SK-N-SH treated with all-trans-retinoic acid at 6 μM for 48 hours (cell line): ENCODE data around the gene FOLR1.

ENCODE experiments used
- ARNTL ChIP-seq: fragments of 450-650 bp; formaldehyde crosslinking; IDR thresholded peaks from 2 replicates; pipeline ENCODE4 v1.5.0; 2020; ENCODE audit warnings: low read depth, mild to moderate bottlenecking, moderate library complexity, borderline replicate concordance
- BACH2 ChIP-seq: fragments of 250-450 bp; sonication (Bioruptor Pico); IDR thresholded peaks from 2 replicates; pipeline ENCODE4 v1.9.0; 2021; ENCODE audit warnings: mild to moderate bottlenecking, borderline replicate concordance
- CSDC2 ChIP-seq: fragments of 250-450 bp; sonication (Bioruptor Pico); IDR thresholded peaks from 2 replicates; pipeline ENCODE4 v1.5.0; 2020; ENCODE audit warnings: mild to moderate bottlenecking, moderate library complexity
- CSRNP3 ChIP-seq: fragments of 250-450 bp; sonication (Bioruptor Pico); IDR thresholded peaks from 2 replicates; pipeline ENCODE4 v1.5.1; 2021; ENCODE audit warnings: mild to moderate bottlenecking, moderate library complexity
- ESRRG ChIP-seq: fragments of 250-450 bp; sonication (Bioruptor Pico); IDR thresholded peaks from 2 replicates; pipeline ENCODE4 v1.6.1; 2021; ENCODE audit warnings: mild to moderate bottlenecking
- GLIS3 ChIP-seq: fragments of 250-450 bp; sonication (Bioruptor Pico); IDR thresholded peaks from 2 replicates; pipeline ENCODE4 v1.5.0; 2020; ENCODE audit warnings: mild to moderate bottlenecking, moderate library complexity
- ISL1 ChIP-seq: fragments of 250-450 bp; sonication (Bioruptor Pico); IDR thresholded peaks from 2 replicates; pipeline ENCODE4 v2.1.2; 2022; ENCODE audit warnings: mild to moderate bottlenecking, moderate library complexity
- OSR1 ChIP-seq: fragments of 250-450 bp; sonication (Bioruptor Pico); IDR thresholded peaks from 2 replicates; pipeline ENCODE4 v1.8.0; 2022; ENCODE audit warnings: moderate library complexity, mild to moderate bottlenecking, inconsistent platforms
- PPARA ChIP-seq: fragments of 250-450 bp; sonication (Bioruptor Pico); IDR thresholded peaks from 2 replicates; pipeline ENCODE4 v1.5.0; 2020; ENCODE audit warnings: mild to moderate bottlenecking, borderline replicate concordance
- TSHZ2 ChIP-seq: fragments of 250-450 bp; sonication (Bioruptor Pico); IDR thresholded peaks from 2 replicates; pipeline ENCODE4 v1.5.0; 2020; ENCODE audit warnings: mild to moderate bottlenecking, moderate library complexity
- ZFP3 ChIP-seq: fragments of 250-450 bp; sonication (Bioruptor Pico); IDR thresholded peaks from 2 replicates; pipeline ENCODE4 v1.5.0; 2020; ENCODE audit warnings: mild to moderate bottlenecking, moderate library complexity
- ZFP30 ChIP-seq: fragments of 450-650 bp; formaldehyde crosslinking; IDR thresholded peaks from 2 replicates; pipeline ENCODE4 v1.5.0; 2022; ENCODE audit warnings: mild to moderate bottlenecking, moderate library complexity
- TF ChIP-seq, protein P1 (sequence below): fragments of 250-450 bp; sonication (Bioruptor Pico); IDR thresholded peaks from 2 replicates; pipeline ENCODE4 v1.8.0; 2020; ENCODE audit warnings: mild to moderate bottlenecking, moderate library complexity, borderline replicate concordance
- TF ChIP-seq, protein P2 (sequence below): fragments of 250-450 bp; sonication (Bioruptor Pico); IDR thresholded peaks from 2 replicates; pipeline ENCODE4 v1.8.0; 2021; ENCODE audit warnings: low read depth, mild to moderate bottlenecking, moderate library complexity, borderline replicate concordance

GRCh38 chr11:72234514-72234830, 42.5 kb downstream of the FOLR1 start:
- no peak for TF ChIP-seq ESRRG
- no peak for TF ChIP-seq TSHZ2 (CRISPR knock-in tag)
- no peak for TF ChIP-seq PPARA (CRISPR knock-in tag)
- TF ChIP-seq, protein P1, sequence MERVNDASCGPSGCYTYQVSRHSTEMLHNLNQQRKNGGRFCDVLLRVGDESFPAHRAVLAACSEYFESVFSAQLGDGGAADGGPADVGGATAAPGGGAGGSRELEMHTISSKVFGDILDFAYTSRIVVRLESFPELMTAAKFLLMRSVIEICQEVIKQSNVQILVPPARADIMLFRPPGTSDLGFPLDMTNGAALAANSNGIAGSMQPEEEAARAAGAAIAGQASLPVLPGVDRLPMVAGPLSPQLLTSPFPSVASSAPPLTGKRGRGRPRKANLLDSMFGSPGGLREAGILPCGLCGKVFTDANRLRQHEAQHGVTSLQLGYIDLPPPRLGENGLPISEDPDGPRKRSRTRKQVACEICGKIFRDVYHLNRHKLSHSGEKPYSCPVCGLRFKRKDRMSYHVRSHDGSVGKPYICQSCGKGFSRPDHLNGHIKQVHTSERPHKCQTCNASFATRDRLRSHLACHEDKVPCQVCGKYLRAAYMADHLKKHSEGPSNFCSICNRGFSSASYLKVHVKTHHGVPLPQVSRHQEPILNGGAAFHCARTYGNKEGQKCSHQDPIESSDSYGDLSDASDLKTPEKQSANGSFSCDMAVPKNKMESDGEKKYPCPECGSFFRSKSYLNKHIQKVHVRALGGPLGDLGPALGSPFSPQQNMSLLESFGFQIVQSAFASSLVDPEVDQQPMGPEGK (CRISPR knock-in tag), result no peak
- no peak for TF ChIP-seq OSR1 (CRISPR knock-in tag)
- no peak for TF ChIP-seq ZFP30 (CRISPR knock-in tag)
- TF ChIP-seq ARNTL (CRISPR knock-in tag), result no peak
- no peak for TF ChIP-seq ZFP3
- TF ChIP-seq CSDC2 (CRISPR knock-in tag), result no peak
- no peak for TF ChIP-seq BACH2 (CRISPR knock-in tag)
- no peak for TF ChIP-seq CSRNP3 (CRISPR knock-in tag)
- TF ChIP-seq, protein P2, sequence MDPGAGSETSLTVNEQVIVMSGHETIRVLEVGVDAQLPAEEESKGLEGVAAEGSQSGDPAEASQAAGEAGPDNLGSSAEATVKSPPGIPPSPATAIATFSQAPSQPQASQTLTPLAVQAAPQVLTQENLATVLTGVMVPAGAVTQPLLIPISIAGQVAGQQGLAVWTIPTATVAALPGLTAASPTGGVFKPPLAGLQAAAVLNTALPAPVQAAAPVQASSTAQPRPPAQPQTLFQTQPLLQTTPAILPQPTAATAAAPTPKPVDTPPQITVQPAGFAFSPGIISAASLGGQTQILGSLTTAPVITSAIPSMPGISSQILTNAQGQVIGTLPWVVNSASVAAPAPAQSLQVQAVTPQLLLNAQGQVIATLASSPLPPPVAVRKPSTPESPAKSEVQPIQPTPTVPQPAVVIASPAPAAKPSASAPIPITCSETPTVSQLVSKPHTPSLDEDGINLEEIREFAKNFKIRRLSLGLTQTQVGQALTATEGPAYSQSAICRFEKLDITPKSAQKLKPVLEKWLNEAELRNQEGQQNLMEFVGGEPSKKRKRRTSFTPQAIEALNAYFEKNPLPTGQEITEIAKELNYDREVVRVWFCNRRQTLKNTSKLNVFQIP (CRISPR knock-in tag), result no peak
- no peak for TF ChIP-seq ISL1 (CRISPR knock-in tag)
- no peak for TF ChIP-seq GLIS3 (CRISPR knock-in tag)
